HepG2 (cell line): ENCODE data around the gene BPIFA1. TPM values are rescaled to one million over a fixed set of nuclear protein-coding genes. Genes with fewer than 3 reads are reported as not detected.

Experiments used
- ADNP ChIP-seq: sonication (generic); formaldehyde crosslinking; IDR thresholded peaks from 2 replicates; pipeline ENCODE4 v1.4.0; 2020; ENCODE audit warnings: missing genetic modification reagents
- ARID4A ChIP-seq: sonication (generic); formaldehyde crosslinking; IDR thresholded peaks from 2 replicates; pipeline ENCODE4 v1.5.0; 2020; ENCODE audit warnings: mild to moderate bottlenecking, missing genetic modification reagents, borderline replicate concordance
- ATRX ChIP-seq: sonication (generic); formaldehyde crosslinking; IDR thresholded peaks from 2 replicates; pipeline ENCODE4 v1.4.0; 2020; ENCODE audit warnings: missing genetic modification reagents, borderline replicate concordance
- FOSL2 ChIP-seq: sonication (generic); formaldehyde crosslinking; IDR thresholded peaks from 2 replicates; pipeline ENCODE4 v1.4.0; 2020; ENCODE audit warnings: missing genetic modification reagents
- GTF3A ChIP-seq: sonication (generic); formaldehyde crosslinking; conservative IDR thresholded peaks from 2 replicates; pipeline ENCODE4 v1.4.0; 2020; ENCODE audit warnings: mild to moderate bottlenecking, missing genetic modification reagents
- MAFF ChIP-seq: IDR thresholded peaks from 2 replicates; pipeline ENCODE4 v1.6.1; 2011; ENCODE audit warnings: low read depth, low read length, improper control_type of control experiment
- MBNL3 ChIP-seq: fragments of 250-450 bp; sonication (Bioruptor Pico); conservative IDR thresholded peaks from 2 replicates; pipeline ENCODE4 v1.8.0; 2022; ENCODE audit warnings: mild to moderate bottlenecking, inconsistent platforms
- NFATC3 ChIP-seq: sonication (generic); formaldehyde crosslinking; IDR thresholded peaks from 2 replicates; pipeline ENCODE4 v1.5.1; 2020; ENCODE audit warnings: mild to moderate bottlenecking, missing genetic modification reagents
- NR2C2 ChIP-seq: sonication (generic); formaldehyde crosslinking; IDR thresholded peaks from 2 replicates; pipeline ENCODE4 v1.4.0; 2020; ENCODE audit warnings: missing genetic modification reagents, mild to moderate bottlenecking, moderate library complexity, borderline replicate concordance
- POLR2A ChIP-seq, 2 experiments: IDR thresholded peaks; 2 replicates each; pipeline ENCODE4 v1.6.1; 2011; ENCODE audit warnings: low read depth in 2 of 2, low read length in 2 of 2, mild to moderate bottlenecking in 1 of 2, moderate library complexity in 1 of 2; ENCODE audit not compliant: insufficient read depth in 1 of 2
- RFXANK ChIP-seq: IDR thresholded peaks from 2 replicates; pipeline ENCODE4 v1.6.1; 2016
- SNAI1 ChIP-seq: sonication (generic); formaldehyde crosslinking; IDR thresholded peaks from 2 replicates; pipeline ENCODE4 v1.5.0; 2020; ENCODE audit warnings: mild to moderate bottlenecking, missing genetic modification reagents, borderline replicate concordance
- TRIM24 ChIP-seq: sonication (generic); formaldehyde crosslinking; IDR thresholded peaks from 2 replicates; pipeline ENCODE4 v1.8.0; 2022; ENCODE audit warnings: mild to moderate bottlenecking, missing genetic modification reagents
- U2AF1 ChIP-seq: fragments of 200-400 bp; formaldehyde crosslinking; optimal IDR thresholded peaks from 2 replicates; pipeline ENCODE3; 2017; ENCODE audit warnings: mild to moderate bottlenecking, low read depth, low read length
- ZFP36L1 ChIP-seq: sonication (generic); formaldehyde crosslinking; IDR thresholded peaks from 2 replicates; pipeline ENCODE4 v1.8.0; 2022; ENCODE audit warnings: mild to moderate bottlenecking, missing genetic modification reagents, moderate library complexity
- ZIK1 ChIP-seq: sonication (generic); formaldehyde crosslinking; IDR thresholded peaks from 2 replicates; pipeline ENCODE4 v1.5.0; 2020; ENCODE audit warnings: mild to moderate bottlenecking, low read depth, missing genetic modification reagents, borderline replicate concordance
- ZNF362 ChIP-seq: sonication (generic); formaldehyde crosslinking; IDR thresholded peaks from 2 replicates; pipeline ENCODE4 v1.4.0; 2020; ENCODE audit warnings: missing genetic modification reagents, mild to moderate bottlenecking, borderline replicate concordance
- ZNF501 ChIP-seq: sonication (generic); formaldehyde crosslinking; IDR thresholded peaks from 2 replicates; pipeline ENCODE4 v1.5.1; 2020; ENCODE audit warnings: mild to moderate bottlenecking, moderate library complexity, missing genetic modification reagents
- ZNF556 ChIP-seq: sonication (generic); formaldehyde crosslinking; IDR thresholded peaks from 2 replicates; pipeline ENCODE4 v1.4.0; 2020; ENCODE audit warnings: mild to moderate bottlenecking, missing genetic modification reagents, borderline replicate concordance
- ZNF598 ChIP-seq: sonication (generic); formaldehyde crosslinking; IDR thresholded peaks from 2 replicates; pipeline ENCODE4 v1.5.1; 2020; ENCODE audit warnings: mild to moderate bottlenecking, missing genetic modification reagents, borderline replicate concordance
- ZNF660 ChIP-seq: sonication (generic); formaldehyde crosslinking; IDR thresholded peaks from 2 replicates; pipeline ENCODE4 v1.5.1; 2020; ENCODE audit warnings: mild to moderate bottlenecking, low read depth, missing genetic modification reagents, borderline replicate concordance
- ZNF772 ChIP-seq: sonication (generic); formaldehyde crosslinking; IDR thresholded peaks from 2 replicates; pipeline ENCODE4 v1.5.0; 2020; ENCODE audit warnings: mild to moderate bottlenecking, missing genetic modification reagents
- ZSCAN25 ChIP-seq: sonication (generic); formaldehyde crosslinking; IDR thresholded peaks from 2 replicates; pipeline ENCODE4 v1.8.0; 2022; ENCODE audit warnings: mild to moderate bottlenecking, missing genetic modification reagents
- polyA plus RNA-seq, 8 experiments: library from polyadenylated mRNA; depleted of rRNA in 3 of 8; stranded (reverse) in 7 of 8; unstranded in 1 of 8; fragments of >200 nt; fragmentation: Illumina TruSeq in 4 of 8; extraction: Trizol in 4 of 8; gene quantifications; 2 replicates each; pipeline versions ENCODE4 v1.2.1 to v1.2.3, GENCODE V29; 2011 to 2016; ENCODE audit warnings: low read depth in 4 of 8, missing spikeins in 1 of 8, mixed read lengths in 1 of 8; ENCODE audit not compliant: insufficient read depth in 1 of 8
- total RNA-seq, 5 experiments: library from RNA; depleted of rRNA; stranded (reverse); fragments of >200 nt; fragmentation: Illumina TruSeq; extraction: Trizol; gene quantifications; 2 replicates each; pipeline ENCODE4 v1.2.3, GENCODE V29; 2016; ENCODE audit warnings: low read depth in 1 of 5

Gene BPIFA1
- total and polyA plus RNA-seq, 2 of the 13 experiments (the other 11 are each of a cell fraction or from before 2014, with no cell fraction given), result not detected

- TF ChIP-seq ZNF772, result 0 out of 2 replicates have a peak, but pooled peaks have one; percentile 51
- no peak for TF ChIP-seq ZFP36L1
- TF ChIP-seq ZNF660 (CRISPR knock-in tag), result no peak
- TF ChIP-seq TRIM24 (CRISPR knock-in tag), result no peak
- no peak for TF ChIP-seq GTF3A (CRISPR knock-in tag)
- TF ChIP-seq NR2C2 (CRISPR knock-in tag), result no peak
- TF ChIP-seq ZIK1 (CRISPR knock-in tag), result no peak
- TF ChIP-seq ZSCAN25 (CRISPR knock-in tag), result no peak
- peak; percentile 69; the same call in 1 of the 2 replicates for TF ChIP-seq ADNP (CRISPR knock-in tag)
- peak; percentile 58; the same call in 1 of the 2 replicates for TF ChIP-seq ZNF556 (CRISPR knock-in tag)
- TF ChIP-seq NFATC3, result no peak
- TF ChIP-seq FOSL2 (CRISPR knock-in tag), result no peak; the same call in 1 of the 2 replicates
- no peak for TF ChIP-seq ZNF362
- TF ChIP-seq U2AF1, result no peak
- TF ChIP-seq ZNF501 (CRISPR knock-in tag), result no peak
- TF ChIP-seq MAFF, result no peak
- no peak for TF ChIP-seq SNAI1 (CRISPR knock-in tag)
- no peak for TF ChIP-seq RFXANK (CRISPR knock-in tag)
- TF ChIP-seq MBNL3 (CRISPR knock-in tag), result no peak
- no peak for TF ChIP-seq ATRX (CRISPR knock-in tag)
- peak; percentile 22; the same call in 1 of the 2 replicates for TF ChIP-seq ARID4A (CRISPR knock-in tag)
- TF ChIP-seq POLR2A (IDR thresholded peaks at IDR 0.05; ENCODE audit: insufficient read depth in 1 of 2, low read depth in 2 of 2, low read length in 2 of 2), result peak in 1 of 2 experiments; percentile 32; a peak in 1 of 4 replicates
- TF ChIP-seq ZNF598 (CRISPR knock-in tag), result no peak
These were observed 40.7 kb downstream of the BPIFA1 start (continued) for GRCh38 chr20:33276303-33277113.
